NCI-H345 (cell line): ENCODE data around the gene HNRNPUL1.

Experiments
- DNase-seq: peaks from one replicate; lab custom pipeline; 2025; lab: John Stamatoyannopoulos, UW

Gene HNRNPUL1

DNA sequence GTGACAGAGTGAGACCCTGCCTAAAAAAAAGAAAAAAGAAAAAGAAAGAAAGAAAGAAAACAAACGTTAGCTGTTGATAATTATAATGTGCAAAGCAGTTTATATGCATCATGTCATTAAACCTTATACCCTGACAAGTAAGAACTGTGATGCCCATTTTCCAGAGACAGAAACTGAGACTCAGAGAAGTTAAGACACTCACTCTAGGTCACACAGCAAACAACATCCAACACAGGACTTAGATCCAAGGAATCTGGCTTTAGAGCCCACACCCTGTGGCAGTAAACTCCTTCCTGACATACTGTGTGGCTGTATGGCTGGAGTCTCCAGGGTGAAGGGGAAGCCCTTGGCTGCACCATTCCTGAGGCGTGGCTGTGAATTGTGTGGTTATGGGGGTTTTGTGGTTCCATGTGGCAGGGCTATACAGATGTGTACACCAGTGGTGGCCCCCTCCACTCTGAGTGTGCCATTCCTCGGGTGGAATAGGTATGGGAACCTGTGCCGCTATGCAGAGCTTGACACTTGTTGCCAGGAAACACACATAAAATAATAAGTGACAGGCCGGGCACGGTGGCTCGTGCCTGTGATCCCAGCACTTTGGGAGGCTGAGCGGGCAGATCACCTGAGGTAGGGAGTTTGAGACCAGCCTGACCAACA is 29.5 kb upstream of the HNRNPUL1 start:
- DNase-seq, result no peak

DNA sequence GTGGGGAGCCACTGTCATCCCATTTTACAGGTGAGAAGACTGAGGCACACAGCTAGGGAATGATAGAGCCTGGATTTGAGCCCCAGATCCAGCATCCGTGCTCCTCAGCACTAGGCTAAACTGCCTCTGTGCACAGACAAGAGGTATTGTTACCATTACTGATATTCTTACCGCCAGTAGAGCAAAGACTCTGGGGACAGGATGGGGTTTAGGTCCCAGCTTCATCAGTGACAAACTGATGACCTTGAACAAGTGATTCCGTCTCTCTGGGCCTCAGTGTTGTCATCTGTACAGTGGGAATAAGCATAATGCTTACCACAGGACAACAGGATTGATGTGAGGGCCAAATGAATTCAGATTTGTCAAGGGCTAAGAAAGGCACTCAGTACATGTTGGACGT is 28.7 kb upstream of the HNRNPUL1 start:
- DNase-seq, result no peak

DNA sequence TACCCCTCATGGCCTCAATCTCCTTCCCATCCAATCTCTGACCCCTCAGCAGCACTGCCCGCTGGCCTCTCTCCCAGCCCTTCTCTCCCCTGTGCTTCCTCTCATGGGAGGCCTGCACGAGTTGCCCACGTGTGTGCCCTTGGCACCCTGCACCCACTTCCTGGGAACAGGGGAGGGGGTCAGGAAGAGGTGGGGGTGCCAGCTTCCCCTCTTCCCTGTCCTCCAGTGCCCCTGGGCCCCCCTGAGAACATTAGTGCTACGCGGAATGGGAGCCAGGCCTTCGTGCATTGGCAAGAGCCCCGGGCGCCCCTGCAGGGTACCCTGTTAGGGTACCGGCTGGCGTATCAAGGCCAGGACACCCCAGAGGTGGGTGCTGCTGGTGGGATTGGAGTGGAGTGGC is 25.9 kb upstream of the HNRNPUL1 start:
- DNase-seq, result no peak

DNA sequence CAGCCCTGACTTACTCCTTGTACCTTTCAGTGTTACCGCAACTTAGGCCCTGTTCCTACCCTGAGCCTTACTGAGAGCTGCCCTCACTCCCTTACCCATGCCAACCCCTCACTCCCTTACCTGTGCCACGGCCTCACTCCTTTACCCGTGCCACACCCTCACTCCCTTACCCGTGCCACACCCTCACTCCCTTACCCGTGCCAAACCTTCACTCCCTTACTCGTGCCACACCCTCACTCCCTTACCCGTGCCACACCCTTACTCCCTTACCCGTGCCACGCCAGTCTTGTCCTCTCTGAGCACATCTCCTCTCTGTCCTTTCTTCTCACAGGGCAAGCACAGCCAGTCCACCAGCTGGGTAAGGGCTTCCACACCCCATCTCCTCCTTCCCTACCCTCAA is 24.8 kb upstream of the HNRNPUL1 start:
- no peak for DNase-seq

DNA sequence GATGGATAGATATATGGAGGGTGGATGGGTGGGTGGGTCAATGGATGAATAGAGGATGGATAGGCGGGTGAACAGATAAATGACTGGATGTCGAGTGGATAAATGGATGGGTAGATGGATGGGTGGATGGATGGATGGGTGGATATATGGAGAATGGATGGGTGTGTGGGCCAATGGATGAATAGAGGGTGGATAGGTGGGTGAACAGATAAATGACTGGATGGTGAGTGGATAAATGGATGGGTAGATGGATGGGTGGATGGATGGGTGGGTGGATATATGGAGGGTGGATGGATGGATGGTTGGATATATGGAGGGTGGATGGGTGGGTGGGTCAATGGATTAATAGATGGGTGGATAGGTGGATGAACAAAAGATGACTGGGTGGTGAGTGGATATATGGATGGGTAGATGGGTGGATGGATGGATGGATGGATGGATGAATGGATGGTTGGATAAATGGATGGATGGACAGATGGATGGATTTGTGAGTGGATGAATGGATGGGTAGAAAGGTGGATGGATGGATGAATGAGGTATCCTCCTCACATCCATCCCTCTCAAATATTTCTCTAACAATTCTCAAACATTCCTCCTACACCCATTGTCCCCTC is 24.1 kb upstream of the HNRNPUL1 start:
- no peak for DNase-seq

DNA sequence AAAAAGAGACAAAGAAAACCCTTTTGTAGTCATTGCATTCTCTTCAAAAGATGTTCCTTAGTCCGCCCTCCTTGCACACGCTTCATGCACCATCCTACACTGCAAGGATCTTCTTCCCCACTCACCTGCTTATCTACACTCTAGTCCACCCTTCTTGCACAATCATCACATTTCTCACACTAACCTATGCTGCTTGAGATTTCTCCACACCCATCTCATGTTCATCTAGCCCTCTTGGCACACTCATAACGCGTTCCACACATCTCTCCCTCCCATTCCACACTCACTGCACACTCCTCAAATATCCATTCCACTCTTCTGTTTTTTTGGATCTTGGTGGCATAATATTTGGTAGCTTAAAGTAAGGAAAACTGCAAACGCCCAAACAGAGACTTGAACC is 22.3 kb upstream of the HNRNPUL1 start:
- no peak for DNase-seq

DNA sequence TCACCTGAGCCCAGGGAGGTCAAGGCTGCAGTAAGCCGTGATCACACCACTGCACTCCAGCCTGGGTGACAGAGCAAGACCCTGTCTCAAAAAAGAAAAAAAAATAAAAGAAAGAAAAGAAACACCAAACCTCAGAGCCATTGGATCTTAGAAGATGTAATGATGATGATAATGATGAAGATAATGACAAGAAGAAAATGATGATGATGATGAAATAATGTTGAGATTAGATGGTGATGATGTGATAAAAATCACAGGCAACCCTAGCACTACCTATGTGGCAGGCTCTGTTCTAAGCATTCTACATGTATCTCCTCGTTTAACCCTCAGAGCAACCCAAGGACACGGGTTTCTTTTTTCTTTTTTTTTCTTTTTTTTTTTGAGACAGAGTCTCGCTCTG is 20.1 kb upstream of the HNRNPUL1 start:
- no peak for DNase-seq

DNA sequence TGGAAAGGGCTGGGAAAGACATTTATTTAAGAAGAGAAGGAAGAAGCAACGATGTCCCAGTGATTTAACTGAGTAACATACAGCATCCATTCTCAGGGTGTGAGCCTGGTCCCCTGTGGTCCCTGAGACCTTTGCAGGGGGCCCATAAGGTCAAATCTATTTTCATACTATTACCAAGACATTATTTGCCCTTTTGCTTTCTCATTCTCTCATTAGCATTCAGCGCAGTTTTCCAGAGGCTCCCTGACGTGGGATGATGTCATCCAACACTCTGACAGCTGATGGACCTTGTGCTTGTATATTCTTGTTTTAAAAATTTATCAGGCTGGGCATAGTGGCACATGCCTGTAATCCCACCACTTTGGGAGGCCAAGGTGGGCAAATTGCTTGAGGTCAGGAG is 18.3 kb upstream of the HNRNPUL1 start:
- DNase-seq, result no peak

DNA sequence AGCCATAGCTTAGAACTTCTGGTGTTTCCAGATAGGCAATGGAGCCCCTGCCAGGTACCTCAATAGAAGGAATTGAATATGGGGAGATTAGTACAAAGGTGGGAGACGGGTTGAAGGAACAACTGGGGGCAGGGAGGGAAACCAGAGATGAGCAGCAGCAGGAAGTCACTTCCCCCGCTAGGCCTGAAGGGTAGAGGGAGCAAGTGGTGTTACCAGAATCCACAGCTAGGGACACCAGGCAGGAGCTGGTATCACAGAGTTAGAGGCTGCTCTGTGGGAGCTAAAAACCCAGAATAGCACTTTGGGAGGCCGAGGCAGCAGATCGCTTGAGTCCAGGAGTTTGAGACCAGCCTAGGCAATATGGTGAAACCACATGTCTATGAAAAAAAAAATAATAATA is 15.3 kb upstream of the HNRNPUL1 start:
- no peak for DNase-seq

DNA sequence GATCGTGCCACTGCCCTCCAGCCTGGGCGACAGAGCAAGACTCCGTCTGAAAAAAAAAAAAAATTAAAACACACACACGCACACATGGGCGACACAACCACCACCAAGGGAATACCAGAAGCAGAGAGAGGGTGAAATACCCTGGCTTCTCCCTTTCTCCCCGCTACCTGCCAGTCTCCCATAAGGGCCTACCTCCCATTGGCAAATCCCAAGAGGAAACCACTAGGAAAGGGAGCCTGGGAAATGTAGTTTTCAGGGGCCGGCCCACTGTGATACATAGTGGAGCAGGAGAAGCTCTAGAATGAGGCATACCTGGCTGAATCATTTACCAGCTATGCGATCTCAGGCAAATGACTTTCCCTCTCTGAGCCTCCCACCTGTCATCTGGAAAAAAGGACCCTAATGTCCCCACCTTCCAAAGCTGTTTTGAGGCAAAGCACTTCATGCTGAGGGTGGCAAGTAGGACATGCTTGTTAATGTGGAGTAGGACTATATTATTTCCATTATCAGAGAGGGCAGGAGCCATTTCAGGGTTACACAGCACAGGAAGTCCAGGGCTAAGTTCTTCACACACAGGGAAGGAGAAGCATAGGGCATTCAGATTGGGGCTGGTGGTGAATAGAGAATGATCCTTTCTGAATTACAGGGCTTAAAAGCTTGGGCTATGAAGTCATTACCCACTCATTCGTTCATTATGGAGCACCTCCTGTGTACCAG is 14.3 kb upstream of the HNRNPUL1 start:
- no peak for DNase-seq

DNA sequence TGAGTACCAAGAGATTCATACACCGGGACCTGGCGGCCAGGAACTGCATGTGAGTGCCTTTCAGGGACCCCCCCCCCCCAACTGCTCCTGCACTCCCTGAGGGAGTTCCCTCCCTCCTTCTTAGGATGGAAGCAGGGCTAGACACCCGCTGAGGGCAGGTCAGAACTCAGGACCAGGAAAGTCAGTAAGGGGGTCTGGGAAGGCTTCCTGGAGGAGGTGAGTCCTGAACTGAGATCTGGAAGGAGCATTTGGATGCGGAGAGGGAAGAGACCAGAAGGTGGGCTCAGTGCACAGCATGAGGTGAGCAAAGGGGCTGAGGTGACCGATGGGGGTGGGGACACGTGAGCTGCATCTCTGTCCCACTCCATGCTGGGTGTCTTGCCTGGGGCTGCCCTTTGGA is 10.5 kb upstream of the HNRNPUL1 start:
- DNase-seq, result no peak

DNA sequence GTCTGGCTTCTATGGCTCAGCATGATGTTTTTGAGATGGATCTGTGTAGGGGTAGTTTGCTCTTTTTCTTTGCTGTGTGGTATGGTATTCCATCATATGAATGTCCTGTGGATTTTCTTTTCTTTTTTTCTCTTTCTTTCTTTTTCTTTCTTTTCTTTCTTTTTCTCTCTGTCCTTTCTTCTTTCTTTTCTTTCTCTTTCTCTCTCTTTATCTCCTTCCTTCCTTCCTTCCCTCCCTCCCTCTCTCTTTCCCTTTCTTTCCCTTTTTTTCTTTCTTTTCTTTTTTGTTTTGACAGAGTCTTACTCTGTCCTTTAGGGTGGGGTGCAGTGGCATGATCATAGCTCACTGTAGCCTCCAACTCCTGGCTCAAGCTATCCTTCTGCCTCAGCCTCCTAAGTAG is 9.0 kb upstream of the HNRNPUL1 start:
- DNase-seq, result no peak

DNA sequence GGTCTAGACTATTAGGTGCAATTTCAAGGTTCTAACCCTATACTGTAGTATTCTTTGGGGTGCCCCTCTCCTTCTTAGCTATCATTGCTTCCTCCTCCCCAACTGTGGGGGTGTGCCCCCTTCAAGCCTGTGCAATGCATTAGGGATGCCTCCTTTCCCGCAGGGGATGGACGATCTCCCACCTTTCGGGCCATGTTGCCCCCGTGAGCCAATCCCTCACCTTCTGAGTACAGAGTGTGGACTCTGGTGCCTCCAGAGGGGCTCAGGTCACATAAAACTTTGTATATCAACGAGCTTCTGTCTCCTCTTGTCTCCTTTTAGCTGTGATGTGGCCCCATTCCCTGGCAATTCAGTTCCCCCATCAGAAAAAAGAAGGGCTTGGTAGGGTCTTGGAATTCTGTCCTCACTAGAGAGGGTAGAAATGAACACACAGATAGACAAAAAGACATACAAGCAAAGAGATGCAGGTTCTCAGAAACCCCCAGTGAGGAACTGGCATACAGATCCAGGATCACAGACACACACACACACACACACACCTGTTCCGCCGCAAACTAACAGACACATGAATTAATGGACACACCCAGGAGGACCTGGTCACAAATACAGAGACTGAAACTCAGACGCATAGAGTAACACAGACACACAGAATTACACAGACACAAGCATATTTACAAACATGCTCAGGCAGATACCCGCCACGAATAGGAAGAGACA is 2.5 kb upstream of the HNRNPUL1 start:
- DNase-seq, result no peak

DNA sequence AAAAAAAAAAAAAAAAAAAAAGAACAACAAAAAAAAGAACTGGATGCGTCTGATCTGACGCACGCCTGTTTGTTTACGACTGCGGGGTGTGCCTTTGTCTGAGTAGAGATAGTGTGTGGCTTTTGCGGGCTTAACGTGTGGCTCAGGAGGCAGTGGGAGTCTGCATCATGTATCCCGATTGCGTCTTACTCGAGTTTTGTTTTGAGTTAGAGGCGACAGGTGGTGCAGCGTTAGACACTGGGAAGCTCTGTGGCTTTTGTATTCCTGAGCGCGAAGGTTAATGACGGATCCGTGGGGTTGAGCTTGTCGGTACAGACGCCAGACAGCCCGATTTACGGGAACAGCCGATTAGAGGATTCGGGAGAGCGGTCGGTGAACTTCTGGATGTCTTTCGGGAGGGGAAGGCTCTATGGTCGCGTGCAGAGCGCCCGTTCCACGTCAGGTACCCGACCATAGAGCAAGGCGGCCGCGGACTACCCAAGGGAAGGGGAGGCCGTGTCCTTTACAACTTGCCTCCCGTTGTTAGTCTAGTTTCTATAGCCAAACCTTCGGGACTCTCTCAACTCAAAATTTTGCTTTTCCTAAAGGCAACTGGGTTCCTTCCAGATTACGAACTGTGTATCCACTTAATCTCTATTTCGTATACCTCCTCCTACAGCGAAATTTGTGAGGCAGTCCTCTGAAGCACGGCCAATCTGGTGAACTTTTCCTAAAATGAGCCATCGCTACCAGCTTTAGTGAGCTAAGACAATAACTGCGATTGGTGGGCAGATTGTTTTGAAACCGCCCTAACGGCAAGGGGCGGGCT is 926 bp upstream of the HNRNPUL1 start:
- DNase-seq, result peak; percentile 26

DNA sequence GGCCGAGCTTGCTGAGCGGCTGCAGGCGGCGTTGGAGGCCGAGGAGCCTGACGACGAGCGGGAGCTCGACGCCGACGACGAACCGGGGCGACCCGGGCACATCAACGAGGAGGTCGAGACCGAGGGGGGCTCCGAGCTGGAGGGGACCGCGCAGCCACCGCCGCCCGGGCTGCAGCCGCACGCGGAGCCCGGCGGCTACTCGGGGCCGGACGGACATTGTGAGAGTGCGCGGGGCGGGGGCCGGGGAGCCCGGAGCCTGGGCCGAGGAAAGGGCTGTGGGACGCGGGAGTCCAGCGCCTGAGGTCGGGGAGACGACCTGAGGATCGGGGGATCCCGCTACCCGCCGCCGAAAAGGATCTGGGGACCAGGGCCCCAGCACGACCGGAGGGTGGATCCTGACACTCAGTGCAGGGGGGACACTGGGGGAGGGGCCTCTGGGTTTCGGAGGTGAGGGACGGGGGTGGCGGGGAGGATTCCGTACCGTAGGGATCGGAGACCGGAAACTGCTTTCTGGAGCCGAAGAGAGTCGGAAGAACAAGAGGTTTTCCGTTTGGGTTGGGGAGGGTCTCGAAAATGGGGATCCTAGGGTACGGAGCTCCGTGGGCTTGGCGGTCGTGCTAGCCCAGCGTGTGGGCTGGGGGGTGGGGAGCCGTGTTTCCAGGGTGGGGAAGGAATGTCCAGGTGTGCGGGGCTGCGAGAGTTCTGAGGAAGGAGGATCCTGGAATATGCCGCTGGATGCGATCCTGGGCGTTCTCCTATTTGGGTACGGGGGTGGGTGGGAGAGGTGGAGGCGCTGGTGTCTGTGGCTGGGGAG is 616 bp downstream of the HNRNPUL1 start:
- DNase-seq, result peak; percentile 16

DNA sequence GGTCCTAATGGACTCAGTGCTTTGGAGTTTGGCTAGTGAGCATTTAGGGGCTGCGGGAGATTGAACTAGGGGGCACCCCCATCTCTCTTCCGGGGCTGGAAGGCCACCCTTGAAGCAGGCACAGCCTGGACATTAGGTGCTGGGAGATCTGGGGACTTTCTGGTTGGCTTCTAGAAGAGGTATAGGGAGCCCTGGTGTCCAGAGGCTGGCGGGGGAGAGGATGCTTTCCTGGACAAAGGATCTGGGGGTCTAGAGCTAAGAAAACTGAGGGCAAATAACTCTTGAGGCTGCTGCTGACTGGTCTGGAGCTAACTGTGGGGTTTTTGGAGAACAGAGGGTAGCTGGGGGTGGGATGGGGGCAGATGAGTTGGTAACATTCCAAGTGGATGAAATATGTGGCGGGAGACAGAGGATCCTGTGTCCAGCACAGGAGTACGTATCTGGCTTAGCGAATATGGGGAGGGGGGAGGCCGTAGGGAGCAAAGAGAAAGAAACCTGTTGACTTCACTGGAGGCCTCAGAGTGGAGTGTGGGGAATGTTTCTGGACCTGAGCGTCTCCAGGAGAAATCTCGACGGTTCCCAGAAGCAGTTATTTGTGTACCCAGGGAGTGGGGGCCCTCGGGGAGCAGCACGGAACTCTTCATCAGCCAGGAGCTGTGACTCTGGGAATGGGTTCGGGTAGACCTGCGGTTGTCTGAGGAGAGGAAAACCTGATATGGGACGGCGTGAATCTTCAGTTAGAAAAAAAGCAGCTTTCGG is 1.4 kb downstream of the HNRNPUL1 start:
- no peak for DNase-seq

DNA sequence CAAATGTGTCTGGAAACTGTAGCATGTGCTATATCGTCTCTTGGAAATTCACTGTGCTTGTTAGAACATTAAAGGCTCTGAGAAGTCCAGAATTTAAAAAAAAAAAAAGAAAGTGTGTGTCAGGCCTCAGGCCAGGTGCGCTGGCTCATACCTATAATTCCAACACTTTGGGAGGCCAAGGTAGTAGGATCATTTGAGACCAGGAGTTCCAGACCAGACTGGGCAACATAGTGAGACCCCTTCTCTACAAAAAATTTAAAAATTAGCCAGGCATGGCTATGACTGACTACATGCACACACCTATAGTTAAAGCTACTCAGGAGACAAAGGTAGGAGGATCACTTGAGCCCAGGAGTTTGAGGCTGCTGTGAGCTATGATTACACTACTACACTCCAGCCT is 4.9 kb downstream of the HNRNPUL1 start:
- no peak for DNase-seq

DNA sequence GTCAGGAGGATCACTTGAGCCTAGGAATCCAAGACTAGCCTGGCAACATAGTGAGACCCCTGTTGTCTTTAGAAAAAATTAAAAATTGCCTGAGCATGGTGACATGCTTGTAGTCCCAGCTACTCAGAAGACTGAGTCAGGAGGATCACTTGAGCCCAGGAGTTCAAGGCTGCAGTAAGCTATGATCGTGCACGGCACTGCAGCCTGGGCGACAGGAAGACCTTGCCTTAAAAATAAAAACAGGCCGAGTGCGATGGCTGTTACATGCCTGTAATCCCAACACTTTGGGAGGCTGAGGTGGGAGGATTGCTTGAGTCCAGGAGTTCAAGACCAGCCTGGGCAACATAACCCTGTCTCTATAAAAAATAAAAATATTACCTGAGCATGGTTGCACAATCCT is 5.4 kb downstream of the HNRNPUL1 start:
- no peak for DNase-seq

DNA sequence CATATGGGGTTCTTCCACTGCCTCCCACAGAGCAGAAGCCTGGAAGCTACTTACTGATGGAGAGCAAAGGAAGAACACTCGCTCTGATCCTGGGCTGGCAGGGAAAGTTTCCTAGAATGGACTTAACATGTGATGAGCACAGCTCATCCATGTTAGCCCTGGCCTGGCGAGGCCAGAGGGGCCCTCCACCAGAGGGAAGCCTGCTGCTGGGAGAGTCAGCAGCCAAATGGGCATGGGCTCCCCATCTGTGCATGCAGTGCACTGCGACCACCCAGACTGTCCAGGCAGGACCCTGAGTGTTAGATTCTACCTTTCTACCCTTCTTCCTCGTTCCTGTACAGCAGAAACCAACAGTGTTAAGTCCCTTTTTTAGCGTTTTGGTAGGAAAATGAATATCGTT is 8.9 kb downstream of the HNRNPUL1 start:
- no peak for DNase-seq

DNA sequence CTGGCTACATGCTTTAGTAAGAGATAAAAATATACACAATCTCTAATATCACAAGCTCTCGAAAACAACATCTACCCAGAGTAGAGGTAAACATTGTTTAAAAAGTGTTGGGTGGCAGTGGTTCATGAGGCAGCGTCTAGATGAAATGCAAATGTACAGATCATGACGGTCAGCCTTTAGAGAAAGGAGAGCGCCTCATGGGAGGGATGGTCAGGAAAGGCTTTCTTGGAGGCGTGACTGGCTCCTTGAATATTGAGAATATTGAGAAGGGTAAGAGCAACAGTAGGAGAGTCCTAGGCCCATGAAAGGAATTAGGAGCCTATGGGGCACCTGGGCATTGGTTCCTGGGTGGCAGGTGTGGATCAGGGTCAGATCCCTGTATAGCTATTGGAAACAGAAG is 10.6 kb downstream of the HNRNPUL1 start:
- DNase-seq, result no peak

DNA sequence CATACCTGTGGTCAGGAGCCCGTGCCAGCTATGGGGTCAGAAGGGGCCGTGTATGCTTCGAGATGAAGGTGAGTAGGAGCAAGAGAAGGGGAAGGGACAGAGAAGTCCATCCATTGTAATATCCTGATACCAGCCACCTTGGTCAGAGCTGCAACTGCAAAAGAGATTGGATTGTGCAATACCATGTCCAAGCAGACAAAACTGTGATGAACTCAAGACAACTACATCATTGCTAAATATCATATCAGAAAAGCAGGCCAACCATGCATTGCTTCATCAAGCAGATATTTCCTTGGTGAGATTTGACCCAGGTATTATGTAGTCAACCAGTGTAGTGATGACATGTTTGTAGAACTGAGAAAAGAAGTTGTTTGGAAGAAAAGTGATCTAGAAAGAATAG is 12.1 kb downstream of the HNRNPUL1 start:
- no peak for DNase-seq
